ENCODE data around the gene TRPM1.

TRPM1 gene

GRCh38 chr15:31046759-31047359 is 54.7 kb downstream of the TRPM1 start:
- no peak for DNase-seq

GRCh38 chr15:31045606-31046005 is 55.9 kb downstream of the TRPM1 start:
- DNase-seq, result no peak

- DNase-seq, result no peak
These were observed 58.8 kb downstream of the TRPM1 start for GRCh38 chr15:31042751-31043150.

GRCh38 chr15:31041610-31042009 is 59.9 kb downstream of the TRPM1 start:
- DNase-seq, result no peak

- no peak for DNase-seq
These were observed 60.9 kb downstream of the TRPM1 start for GRCh38 chr15:31040611-31041010.

- DNase-seq, result no peak
These were observed 61.6 kb downstream of the TRPM1 start for GRCh38 chr15:31039961-31040360.

GRCh38 chr15:31037731-31038477 is 63.6 kb downstream of the TRPM1 start:
- no peak for DNase-seq

- no peak for DNase-seq
These were observed 64.7 kb downstream of the TRPM1 start for GRCh38 chr15:31036783-31037182.

GRCh38 chr15:31035610-31036009 is 65.9 kb downstream of the TRPM1 start:
- no peak for DNase-seq

- no peak for DNase-seq
These were observed 67.4 kb downstream of the TRPM1 start for GRCh38 chr15:31034152-31034551.

GRCh38 chr15:31032961-31033371 is 68.6 kb downstream of the TRPM1 start:
- no peak for DNase-seq

GRCh38 chr15:31031471-31032067 is 70.0 kb downstream of the TRPM1 start:
- DNase-seq, result no peak

GRCh38 chr15:31027910-31028578 is 73.5 kb downstream of the TRPM1 start:
- no peak for DNase-seq

- no peak for DNase-seq
These were observed 75.5 kb downstream of the TRPM1 start for GRCh38 chr15:31025996-31026395.

GRCh38 chr15:31024979-31025378 is 76.5 kb downstream of the TRPM1 start:
- no peak for DNase-seq

GRCh38 chr15:31024330-31024729 is 77.2 kb downstream of the TRPM1 start:
- DNase-seq, result no peak

- DNase-seq, result no peak
These were observed 77.7 kb downstream of the TRPM1 start for GRCh38 chr15:31023841-31024240.

- no peak for DNase-seq
These were observed 80.4 kb downstream of the TRPM1 start for GRCh38 chr15:31021067-31021665.

GRCh38 chr15:31020542-31020941 is 81.0 kb downstream of the TRPM1 start:
- DNase-seq, result no peak

- no peak for DNase-seq
These were observed 81.5 kb downstream of the TRPM1 start for GRCh38 chr15:31019986-31020385.

GRCh38 chr15:31017311-31017710 is 84.2 kb downstream of the TRPM1 start:
- no peak for DNase-seq

GRCh38 chr15:31016446-31016915 is 85.0 kb downstream of the TRPM1 start:
- no peak for DNase-seq

GRCh38 chr15:31014608-31014925 is 87.0 kb downstream of the TRPM1 start:
- no peak for DNase-seq
